Lung (tissue), 12 donors: ENCODE results near the gene MYO16. TPM values are rescaled to one million over a fixed set of nuclear protein-coding genes. Genes with fewer than 3 reads are reported as not detected.

ENCODE experiments used
- ATAC-seq: fragments of 200-7000 bp; cut with Tn5 transposase; one replicate; pipeline ENCODE4 v1.9.1; 2020; ENCODE audit warnings: moderate number of reproducible peaks; ENCODE audit not compliant: insufficient read depth, low FRiP score
- DNase-seq, 3 donors: peaks; one replicate each; pipeline ENCODE4 v3.0.0-alpha.2; 2013 to 2017
- H3K27ac ChIP-seq, 2 donors: one replicate each; pipeline ENCODE4 v1.5.1; 2013; ENCODE audit warnings: mild to moderate bottlenecking in 2 of 2, moderate library complexity in 2 of 2, control low read depth in 1 of 2, inconsistent platforms in 1 of 2, low read depth in 1 of 2, low read length in 1 of 2
- H3K27me3 ChIP-seq, 3 donors: one replicate each; pipeline ENCODE4 v1.5.1; 2013; ENCODE audit warnings: low read length in 2 of 3; ENCODE audit not compliant: control insufficient read depth in 3 of 3, insufficient read depth in 3 of 3
- H3K36me3 ChIP-seq, 4 donors: one replicate each; pipeline ENCODE4 v1.5.1; 2013; ENCODE audit warnings: low read length in 4 of 4, mild to moderate bottlenecking in 1 of 4, moderate library complexity in 1 of 4; ENCODE audit not compliant: control insufficient read depth in 4 of 4, insufficient read depth in 4 of 4
- H3K4me1 ChIP-seq, 5 donors: one replicate each; pipeline ENCODE4 v1.5.1; 2013; ENCODE audit warnings: low read length in 5 of 5, mild to moderate bottlenecking in 2 of 5, moderate library complexity in 1 of 5; ENCODE audit not compliant: control insufficient read depth in 5 of 5, insufficient read depth in 5 of 5
- H3K4me3 ChIP-seq: one replicate; pipeline ENCODE4 v1.5.1; 2013; ENCODE audit warnings: mild to moderate bottlenecking, control low read depth, moderate library complexity
- H3K9ac ChIP-seq, 2 donors: one replicate each; pipeline ENCODE4 v1.5.1; 2013; ENCODE audit warnings: low read length in 2 of 2, control low read depth in 1 of 2; ENCODE audit not compliant: insufficient read depth in 1 of 2
- H3K9me3 ChIP-seq, 4 donors: one replicate each; pipeline ENCODE4 v1.5.1; 2013; ENCODE audit warnings: low read length in 3 of 4, mild to moderate bottlenecking in 1 of 4, moderate library complexity in 1 of 4; ENCODE audit not compliant: control insufficient read depth in 4 of 4, insufficient read depth in 3 of 4
- WGBS, 2 donors: extraction: QIAGEN DNeasy Blood & Tissue Kit; methylation state at CpG; one replicate each; pipeline ENCODE4 v1.1.7; 2013; 5-methylcytosine and 5-hydroxymethylcytosine counted together
- polyA plus RNA-seq, 2 donors: library from polyadenylated mRNA; stranded (reverse); fragments of 200-250 nt; gene quantifications; one replicate each; pipeline ENCODE4 v1.2.1, GENCODE V29; 2013
- total RNA-seq, 2 donors: library from RNA; depleted of rRNA in 1 of 2; stranded (reverse); fragments of >200 nt in 1 of 2; gene quantifications; one replicate each; pipeline ENCODE4 v1.2.1, GENCODE V29; 2014 to 2021
- TF ChIP-seq, protein P1 (sequence below): IDR thresholded peaks from 2 replicates; pipeline ENCODE4 v1.5.1; 2012; ENCODE audit warnings: mild to moderate bottlenecking; ENCODE audit errors: control extremely low read depth, extremely low read depth
- donor health status: control.
- donor health status: control.
- donor health status: Bipolar disorder and iron deficiency.
- donor health status: healthy.
- donor health status: DM: yes; HTN: yes; CAD: no.

MYO16 gene
- total and polyA plus RNA-seq, 4 donors, result 0.12 to 13.8 (median 0.88) TPM

DNA sequence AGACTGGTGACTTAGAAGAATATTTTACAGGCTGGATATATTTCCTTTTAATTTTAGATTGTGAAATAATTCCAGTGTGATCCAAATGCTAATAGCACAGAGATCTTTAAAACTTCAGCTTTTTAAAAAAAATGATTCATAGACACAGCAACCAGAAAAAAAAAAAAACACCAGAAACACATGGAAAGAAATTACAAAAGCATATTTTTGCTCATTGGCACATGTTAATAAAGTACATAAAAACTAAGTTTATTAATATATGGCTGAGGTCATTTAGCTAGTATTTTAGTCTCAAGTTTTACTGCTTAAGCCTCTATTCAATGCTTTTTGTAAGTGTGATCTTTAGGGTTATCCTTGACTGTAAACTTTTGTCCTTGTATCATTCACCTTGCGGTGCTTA is 577 bp downstream of the MYO16 start:
- H3K9ac ChIP-seq, result no peak overlapping the region
- H3K27ac ChIP-seq, result no peak overlapping the region
- WGBS, 2 donors, result 94% methylated on average over 1 of the region's 1 CpG
- DNase-seq (no peak), ATAC-seq (no peak)
- peaks cover 0 to 2% (median 0%) of the 10 kb centered on the region in 5 donors for H3K4me1 ChIP-seq
- TF ChIP-seq, protein P1, sequence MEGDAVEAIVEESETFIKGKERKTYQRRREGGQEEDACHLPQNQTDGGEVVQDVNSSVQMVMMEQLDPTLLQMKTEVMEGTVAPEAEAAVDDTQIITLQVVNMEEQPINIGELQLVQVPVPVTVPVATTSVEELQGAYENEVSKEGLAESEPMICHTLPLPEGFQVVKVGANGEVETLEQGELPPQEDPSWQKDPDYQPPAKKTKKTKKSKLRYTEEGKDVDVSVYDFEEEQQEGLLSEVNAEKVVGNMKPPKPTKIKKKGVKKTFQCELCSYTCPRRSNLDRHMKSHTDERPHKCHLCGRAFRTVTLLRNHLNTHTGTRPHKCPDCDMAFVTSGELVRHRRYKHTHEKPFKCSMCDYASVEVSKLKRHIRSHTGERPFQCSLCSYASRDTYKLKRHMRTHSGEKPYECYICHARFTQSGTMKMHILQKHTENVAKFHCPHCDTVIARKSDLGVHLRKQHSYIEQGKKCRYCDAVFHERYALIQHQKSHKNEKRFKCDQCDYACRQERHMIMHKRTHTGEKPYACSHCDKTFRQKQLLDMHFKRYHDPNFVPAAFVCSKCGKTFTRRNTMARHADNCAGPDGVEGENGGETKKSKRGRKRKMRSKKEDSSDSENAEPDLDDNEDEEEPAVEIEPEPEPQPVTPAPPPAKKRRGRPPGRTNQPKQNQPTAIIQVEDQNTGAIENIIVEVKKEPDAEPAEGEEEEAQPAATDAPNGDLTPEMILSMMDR, result no peak
- no peaks in the 10 kb centered on the region for H3K27me3 ChIP-seq
- H3K9me3 ChIP-seq, result peaks cover 0 to 8% (median under 1%) of the 10 kb centered on the region in 4 donors
- no peak overlapping the region for H3K4me3 ChIP-seq
- no peaks in the 10 kb centered on the region for H3K36me3 ChIP-seq

DNA sequence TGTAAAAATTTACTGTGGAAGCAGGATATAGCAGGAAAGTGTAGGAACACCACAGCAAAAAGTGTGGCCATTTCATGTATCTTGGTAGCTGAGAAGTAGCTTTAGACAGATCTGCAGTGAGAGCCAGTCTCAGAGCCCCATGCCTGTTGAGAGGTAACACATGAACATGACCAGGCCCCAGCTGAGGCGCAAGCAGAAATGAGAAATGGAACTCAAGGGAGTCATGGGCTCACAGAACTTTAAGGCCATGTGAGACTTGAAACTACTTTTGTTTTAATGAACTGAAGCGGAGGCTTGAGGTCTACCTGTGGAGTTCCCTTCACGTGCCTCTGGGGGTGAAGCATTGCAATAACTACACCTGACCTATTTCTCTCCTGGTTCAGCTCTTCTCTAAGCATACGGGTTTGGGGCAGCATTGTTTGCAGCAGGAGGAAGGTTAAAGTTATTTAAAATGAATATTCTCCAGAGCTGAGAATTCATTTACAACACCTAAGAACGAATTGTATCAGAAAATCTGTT is 3.3 kb downstream of the MYO16 start:
- WGBS, 2 donors, result 68 to 87% methylated on average over 5 of the region's 5 CpGs

DNA sequence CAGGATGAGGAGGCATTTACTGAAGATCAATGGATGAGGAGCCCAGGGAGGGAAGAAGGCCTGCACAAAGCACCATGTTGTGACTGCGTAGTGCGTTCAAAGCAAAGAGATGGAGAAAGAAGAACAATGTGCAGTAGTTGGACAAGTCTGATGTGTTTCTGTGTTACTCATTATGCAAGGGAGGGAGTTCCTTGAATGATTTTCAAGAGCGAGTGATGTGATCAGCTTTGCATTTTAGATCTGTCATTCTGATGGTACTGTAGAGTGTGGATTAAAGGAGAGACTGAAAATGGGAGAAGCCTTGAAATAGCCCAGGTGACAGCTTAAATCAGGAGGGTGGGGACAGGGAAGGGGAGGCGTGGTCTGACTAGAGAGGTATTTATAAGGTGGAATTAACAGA is 9.5 kb downstream of the MYO16 start:
- TF ChIP-seq, protein P1, result no peak
- 80 to 93% methylated on average over 4 of the region's 4 CpGs for WGBS, 2 donors

More for the DNA sequence above, 3.3 kb downstream of the MYO16 start:
- H3K36me3 ChIP-seq, result no peaks in the 10 kb centered on the region
- TF ChIP-seq, protein P1, result no peak
- H3K9ac ChIP-seq, result no peak overlapping the region
- no peaks in the 10 kb centered on the region for H3K27me3 ChIP-seq
- H3K9me3 ChIP-seq, result peaks cover 0 to 5% (median 0%) of the 10 kb centered on the region in 4 donors
- DNase-seq (no peak), ATAC-seq (no peak)
- no peak overlapping the region for H3K4me3 ChIP-seq
- H3K27ac ChIP-seq, result no peak overlapping the region
- peaks cover 0 to 2% (median 0%) of the 10 kb centered on the region in 5 donors for H3K4me1 ChIP-seq

More for the DNA sequence above, 9.5 kb downstream of the MYO16 start:
- ATAC-seq, result no peak
- H3K4me1 ChIP-seq, result no peaks in the 10 kb centered on the region
- H3K4me3 ChIP-seq, result no peak overlapping the region
- no peak for DNase-seq
- no peaks in the 10 kb centered on the region for H3K9me3 ChIP-seq
- no peak overlapping the region for H3K27ac ChIP-seq
- no peak overlapping the region for H3K9ac ChIP-seq
- H3K27me3 ChIP-seq, result no peaks in the 10 kb centered on the region
- H3K36me3 ChIP-seq, result no peaks in the 10 kb centered on the region
